Activated gamma-delta T cell treated with anti-CD3 and anti-CD28 coated beads, Interleukin-2, amount 50 U/mL, for 16 hours (primary cell): ENCODE measurements around the gene MYOCOS.
"Not testable (repeated sequence)": the region's sequence is repeated elsewhere in the genome, so short reads cannot be mapped to it uniquely, and the experiment has no call there.

Experiments used
- DNase-seq: peaks from one replicate; pipeline ENCODE4 v3.0.0-alpha.2; 2020; ENCODE audit warnings: low read depth

Gene MYOCOS

GRCh38 chr1:171625225-171625624, 3.2 kb downstream of the MYOCOS start:
- no peak for DNase-seq

- no peak for DNase-seq
Observed at GRCh38 chr1:171627020-171627419, 5.0 kb downstream of the MYOCOS start.

GRCh38 chr1:171628225-171628624, 6.2 kb downstream of the MYOCOS start:
- DNase-seq: no peak

- no peak for DNase-seq
Observed at GRCh38 chr1:171635661-171636060, 13.6 kb downstream of the MYOCOS start.

- no peak for DNase-seq
Observed at GRCh38 chr1:171636141-171636540, 14.1 kb downstream of the MYOCOS start.

- no peak for DNase-seq
Observed at GRCh38 chr1:171637928-171638576, 16.0 kb downstream of the MYOCOS start.

GRCh38 chr1:171640225-171640624, 18.2 kb downstream of the MYOCOS start:
- no peak for DNase-seq

GRCh38 chr1:171641076-171641864, 19.2 kb downstream of the MYOCOS start:
- DNase-seq: no peak

GRCh38 chr1:171642197-171642596, 20.2 kb downstream of the MYOCOS start:
- DNase-seq: no peak

- DNase-seq: no peak
Observed at GRCh38 chr1:171643156-171643555, 21.1 kb downstream of the MYOCOS start.

GRCh38 chr1:171644805-171645483, 22.9 kb downstream of the MYOCOS start:
- peak; percentile 26 for DNase-seq

GRCh38 chr1:171645553-171646248, 23.7 kb downstream of the MYOCOS start:
- DNase-seq: no peak

GRCh38 chr1:171646249-171646560, 24.2 kb downstream of the MYOCOS start:
- DNase-seq: no peak

- DNase-seq: no peak
Observed at GRCh38 chr1:171652234-171652822, 30.3 kb downstream of the MYOCOS start, which contains the start of gene MYOC. Gene MYOC, minus strand, starts transcription at chr1:171652688. Its CDS starts 77 bp downstream, at chr1:171652611.

GRCh38 chr1:171653796-171654195, 31.8 kb downstream of the MYOCOS start:
- DNase-seq: no peak

GRCh38 chr1:171654201-171654941, 32.3 kb downstream of the MYOCOS start:
- no peak for DNase-seq

GRCh38 chr1:171654942-171655745, 33.1 kb downstream of the MYOCOS start:
- DNase-seq: peak; percentile 47

- DNase-seq: no peak
Observed at GRCh38 chr1:171655746-171656116, 33.7 kb downstream of the MYOCOS start.

GRCh38 chr1:171656206-171656605, 34.2 kb downstream of the MYOCOS start:
- DNase-seq: not testable (repeated sequence)

- no peak for DNase-seq
Observed at GRCh38 chr1:171661076-171661650, 39.1 kb downstream of the MYOCOS start.
